Tibial nerve (tissue), 4 donors: ENCODE results near the gene PLEKHF1. TPM values are rescaled to one million over a fixed set of nuclear protein-coding genes. Genes with fewer than 3 reads are reported as not detected.
"Not testable (repeated sequence)": the region's sequence is repeated elsewhere in the genome, so short reads cannot be mapped to it uniquely, and the experiment has no call there.

Source experiments
- DNase-seq, 2 donors: peaks; one replicate each; pipeline ENCODE4 v3.0.0-alpha.2; 2019; ENCODE audit warnings: low spot score in 2 of 2
- H3K27ac ChIP-seq, 4 donors: fragments of 200-600 bp; sonication (generic) in 3 of 4; one replicate each; pipeline ENCODE4 v1.5.1; 2017 to 2019; ENCODE audit warnings: mild to moderate bottlenecking in 1 of 4
- H3K27me3 ChIP-seq, 2 donors: fragments of 200-600 bp; sonication (generic) in 1 of 2; one replicate each; pipeline versions ENCODE4 v1.5.1 to v1.6.0; 2017 to 2019
- H3K36me3 ChIP-seq, 3 donors: fragments of 200-600 bp; sonication (generic); one replicate each; pipeline ENCODE4 v1.5.1; 2018 to 2019
- H3K4me1 ChIP-seq, 4 donors: fragments of 200-600 bp; sonication (generic) in 3 of 4; one replicate each; pipeline ENCODE4 v1.5.1; 2017 to 2019
- H3K4me3 ChIP-seq, 4 donors: fragments of 200-600 bp; sonication (generic) in 3 of 4; one replicate each; pipeline ENCODE4 v1.5.1; 2017 to 2019; ENCODE audit warnings: mild to moderate bottlenecking in 1 of 4, moderate library complexity in 1 of 4
- H3K9me3 ChIP-seq, 4 donors: fragments of 200-600 bp; sonication (generic) in 3 of 4; one replicate each; pipeline ENCODE4 v1.5.1; 2017 to 2019
- EP300 ChIP-seq, 2 donors: sonication (generic); formaldehyde crosslinking; IDR thresholded peaks; one replicate each; pipeline ENCODE4 v1.6.1; 2017; ENCODE audit warnings: antibody characterized with exemption in 2 of 2, mild to moderate bottlenecking in 1 of 2
- POLR2A ChIP-seq, 2 donors: fragments of 450-650 bp; IDR thresholded peaks; one replicate each; pipeline ENCODE4 v1.6.1; 2017; ENCODE audit warnings: antibody characterized with exemption in 2 of 2, mild to moderate bottlenecking in 2 of 2, moderate library complexity in 2 of 2
- WGBS, 2 donors: methylation state at CpG; one replicate each; pipeline ENCODE4 v1.1.5; 2018; 5-methylcytosine and 5-hydroxymethylcytosine counted together
- total RNA-seq, 4 donors: library from RNA; depleted of rRNA; stranded (reverse); fragments of >200 nt; gene quantifications; one replicate each; pipeline ENCODE4 v1.1.0, GENCODE V29; 2016
- TF ChIP-seq, protein P1 (sequence below), 5 experiments: fragments of 200-600 bp in 3 of 5; fragments of 450-650 bp in 2 of 5; sonication (generic) in 3 of 5; IDR thresholded peaks; one replicate each; pipeline ENCODE4 v1.5.1; 2016 to 2019; ENCODE audit warnings: antibody characterized with exemption in 5 of 5, mild to moderate bottlenecking in 3 of 5, moderate library complexity in 2 of 5

Gene PLEKHF1
- total RNA-seq, 4 donors from 2014 or later: 52.2 to 119 (median 89.0) TPM

DNA sequence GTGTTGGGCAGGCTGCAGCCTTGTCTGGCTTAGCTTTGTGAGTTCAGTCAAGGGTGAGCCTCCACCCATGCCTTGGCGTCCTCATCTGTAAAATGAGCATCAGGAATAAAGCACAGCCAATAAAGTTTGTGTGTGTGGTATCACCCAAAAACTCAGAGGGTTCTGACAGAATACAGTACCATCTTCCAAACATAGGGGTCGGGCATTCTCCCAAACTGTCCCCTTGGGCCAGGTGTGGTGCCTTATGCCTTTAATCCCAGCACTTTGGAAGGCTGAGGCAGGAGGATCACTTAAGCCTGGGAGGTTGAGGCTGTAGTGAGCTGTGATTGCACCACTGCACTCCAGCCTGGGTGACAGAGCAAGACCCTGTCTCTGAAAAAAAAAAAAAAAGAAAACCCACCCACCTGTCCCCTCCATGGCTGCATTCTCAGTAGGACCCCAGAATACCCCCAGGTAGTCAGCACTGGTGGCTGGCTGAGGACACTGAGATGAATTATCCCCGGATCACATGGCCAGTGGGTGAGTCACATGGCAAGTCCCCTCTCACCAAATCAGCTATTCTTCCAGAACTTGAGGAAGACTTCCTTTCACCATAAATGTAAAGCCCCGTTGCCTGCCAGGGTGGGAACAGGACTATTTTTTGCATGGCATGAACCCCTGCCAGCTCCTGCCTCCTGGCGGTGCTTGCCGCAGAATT is 40.6 kb upstream of the PLEKHF1 start:
- TF ChIP-seq EP300 (IDR thresholded peaks at IDR 0.05) (no peak), POLR2A (IDR thresholded peaks at IDR 0.05) (no peak)
- TF ChIP-seq, protein P1, sequence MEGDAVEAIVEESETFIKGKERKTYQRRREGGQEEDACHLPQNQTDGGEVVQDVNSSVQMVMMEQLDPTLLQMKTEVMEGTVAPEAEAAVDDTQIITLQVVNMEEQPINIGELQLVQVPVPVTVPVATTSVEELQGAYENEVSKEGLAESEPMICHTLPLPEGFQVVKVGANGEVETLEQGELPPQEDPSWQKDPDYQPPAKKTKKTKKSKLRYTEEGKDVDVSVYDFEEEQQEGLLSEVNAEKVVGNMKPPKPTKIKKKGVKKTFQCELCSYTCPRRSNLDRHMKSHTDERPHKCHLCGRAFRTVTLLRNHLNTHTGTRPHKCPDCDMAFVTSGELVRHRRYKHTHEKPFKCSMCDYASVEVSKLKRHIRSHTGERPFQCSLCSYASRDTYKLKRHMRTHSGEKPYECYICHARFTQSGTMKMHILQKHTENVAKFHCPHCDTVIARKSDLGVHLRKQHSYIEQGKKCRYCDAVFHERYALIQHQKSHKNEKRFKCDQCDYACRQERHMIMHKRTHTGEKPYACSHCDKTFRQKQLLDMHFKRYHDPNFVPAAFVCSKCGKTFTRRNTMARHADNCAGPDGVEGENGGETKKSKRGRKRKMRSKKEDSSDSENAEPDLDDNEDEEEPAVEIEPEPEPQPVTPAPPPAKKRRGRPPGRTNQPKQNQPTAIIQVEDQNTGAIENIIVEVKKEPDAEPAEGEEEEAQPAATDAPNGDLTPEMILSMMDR (IDR thresholded peaks at IDR 0.05): no peak
- WGBS, 2 donors: 63 to 72% methylated on average over 6 of the region's 6 CpGs
- no peak for DNase-seq
- no peaks in the 10 kb centered on the region for H3K36me3 ChIP-seq
- no peak overlapping the region for H3K4me3 ChIP-seq
- H3K27me3 ChIP-seq: no peaks in the 10 kb centered on the region
- H3K9me3 ChIP-seq: no peaks in the 10 kb centered on the region
- H3K27ac ChIP-seq: no peak overlapping the region
- no peaks in the 10 kb centered on the region for H3K4me1 ChIP-seq

DNA sequence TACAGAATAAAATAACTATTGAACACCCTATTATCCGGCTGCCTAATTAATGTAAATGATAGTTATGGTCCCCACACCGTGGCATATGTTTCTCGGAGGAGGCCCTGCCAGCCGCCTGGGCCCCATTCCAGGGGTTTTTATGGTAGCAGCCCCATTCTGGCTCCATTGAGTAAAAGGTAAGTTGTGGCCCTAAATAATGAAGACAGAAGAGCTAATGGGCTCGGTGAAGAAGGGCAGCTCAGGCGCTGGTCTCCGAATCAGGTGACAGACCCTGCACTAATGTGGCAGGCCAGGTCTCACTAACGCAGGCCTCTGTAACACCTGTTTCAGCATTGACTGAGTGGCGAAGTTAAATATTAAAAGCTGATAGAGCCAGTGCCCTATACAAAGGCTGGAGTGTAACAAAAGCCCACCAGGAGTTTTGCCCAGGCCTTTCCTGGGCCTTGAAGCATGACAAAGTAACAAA is 40.0 kb upstream of the PLEKHF1 start:
- H3K9me3 ChIP-seq: no peaks in the 10 kb centered on the region
- no peak for TF ChIP-seq EP300 (IDR thresholded peaks at IDR 0.05)
- TF ChIP-seq POLR2A (IDR thresholded peaks at IDR 0.05): no peak
- TF ChIP-seq, protein P1 (IDR thresholded peaks at IDR 0.05): no peak

DNA sequence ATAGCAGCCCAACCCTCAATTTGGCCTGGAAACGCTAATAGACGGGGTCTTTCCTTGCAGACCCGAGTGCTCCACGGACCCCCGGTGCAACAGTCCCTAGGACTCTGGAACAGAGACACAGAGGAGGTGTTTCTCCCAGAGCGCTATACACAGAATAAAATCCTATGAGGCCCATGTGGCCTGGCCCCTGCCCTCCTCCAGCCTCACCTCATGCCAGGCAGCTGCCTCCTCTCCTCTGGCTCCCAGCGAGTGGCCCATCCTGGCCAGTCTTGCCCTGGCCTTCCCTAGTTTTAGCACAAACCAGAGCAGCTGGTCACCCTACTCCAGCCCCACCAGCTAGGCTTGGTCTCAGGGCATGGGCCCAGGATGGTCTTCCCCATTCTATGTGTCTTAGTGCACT is 38.9 kb upstream of the PLEKHF1 start:
- Histone ChIP-seq H3K27ac (no peak overlapping the region), H3K9me3 (no peaks in the 10 kb centered on the region), H3K4me1 (no peaks in the 10 kb centered on the region), H3K27me3 (no peaks in the 10 kb centered on the region), H3K4me3 (no peak overlapping the region), H3K36me3 (no peaks in the 10 kb centered on the region)
- no peak for DNase-seq
- TF ChIP-seq POLR2A (IDR thresholded peaks at IDR 0.05): no peak
- TF ChIP-seq EP300 (IDR thresholded peaks at IDR 0.05): no peak
- TF ChIP-seq, protein P1 (IDR thresholded peaks at IDR 0.05): no peak
- 81 to 89% methylated on average over 7 of the region's 7 CpGs for WGBS, 2 donors

More for the DNA sequence above, 40.0 kb upstream of the PLEKHF1 start:
- Histone ChIP-seq H3K4me1 (no peaks in the 10 kb centered on the region), H3K4me3 (no peak overlapping the region), H3K36me3 (no peaks in the 10 kb centered on the region), H3K27ac (no peak overlapping the region), H3K27me3 (no peaks in the 10 kb centered on the region)
- 64 to 74% methylated on average over 9 of the region's 9 CpGs for WGBS, 2 donors
- DNase-seq: no peak

- DNase-seq, H3K4me3 ChIP-seq, H3K9me3 ChIP-seq, H3K4me1 ChIP-seq, H3K27me3 ChIP-seq, H3K36me3 ChIP-seq, H3K27ac ChIP-seq: not testable (repeated sequence)
- 88 to 89% methylated on average over 9 of the region's 9 CpGs for WGBS, 2 donors
Observed at GRCh38 chr19:29626832-29627231, 38.4 kb upstream of the PLEKHF1 start.

DNA sequence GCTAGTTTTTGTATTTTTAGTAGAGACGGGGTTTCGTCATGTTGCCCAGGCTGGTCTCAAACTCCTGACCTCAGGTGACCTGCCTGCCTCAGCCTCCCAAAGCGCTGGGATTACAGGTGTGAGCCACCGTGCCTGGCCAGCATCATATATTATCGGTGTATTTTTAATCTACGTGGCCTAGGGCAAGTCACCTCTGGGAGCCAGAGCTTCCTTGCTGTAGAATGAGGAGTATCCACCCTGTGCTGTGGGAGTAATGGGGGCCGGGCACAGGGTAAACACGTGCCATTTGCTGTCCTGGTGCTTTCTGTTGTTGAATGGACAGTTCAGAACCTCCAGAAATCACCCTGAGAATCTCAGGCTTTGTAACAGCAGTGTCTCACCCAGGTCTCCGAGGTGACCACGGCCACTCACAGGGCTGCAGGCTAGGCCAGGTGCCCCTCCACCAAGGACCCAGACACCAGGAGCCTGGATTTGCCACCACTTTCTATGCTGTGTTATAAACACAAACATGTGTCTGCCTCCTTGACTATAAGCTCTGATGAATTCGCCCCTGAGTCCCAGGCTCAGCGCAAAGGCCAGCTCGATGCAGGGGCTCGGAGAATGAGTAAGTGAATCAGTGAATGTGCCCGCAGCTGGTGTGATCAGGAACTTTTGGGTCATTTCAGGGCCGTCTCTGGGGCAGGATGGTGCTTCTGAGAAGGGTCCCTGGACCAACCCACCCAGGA is 36.4 kb upstream of the PLEKHF1 start:
- 87 to 91% methylated on average over 16 of the region's 16 CpGs for WGBS, 2 donors

More for the DNA sequence above, 36.4 kb upstream of the PLEKHF1 start:
- no peaks in the 10 kb centered on the region for H3K36me3 ChIP-seq
- no peak overlapping the region for H3K27ac ChIP-seq
- no peaks in the 10 kb centered on the region for H3K27me3 ChIP-seq
- H3K4me1 ChIP-seq: no peaks in the 10 kb centered on the region
- H3K4me3 ChIP-seq: no peak overlapping the region
- peaks cover 0 to 2% (median 0%) of the 10 kb centered on the region in 4 donors for H3K9me3 ChIP-seq
- no peak for DNase-seq
- TF ChIP-seq POLR2A (IDR thresholded peaks at IDR 0.05): no peak
- no peak for TF ChIP-seq EP300 (IDR thresholded peaks at IDR 0.05)
- TF ChIP-seq, protein P1 (IDR thresholded peaks at IDR 0.05): no peak
